Measurements from ENCODE around the gene ZSCAN5A. TPM values are rescaled to one million over a fixed set of nuclear protein-coding genes. Genes with fewer than 3 reads are reported as not detected.
"Not testable (repeated sequence)": the region's sequence is repeated elsewhere in the genome, so short reads cannot be mapped to it uniquely, and the experiment has no call there.

Gene ZSCAN5A
- total RNA-seq, 1 donor from 2014 or later: 16.7 TPM

GRCh38 chr19:56223481-56223880 is 91.2 kb downstream of the ZSCAN5A start:
- Histone ChIP-seq H3K36me3 (peaks cover 11% of the 10 kb centered on the region), H3K27me3 (ENCODE audit: low read depth) (peaks cover 6% of the 10 kb centered on the region)
- no peak for TF ChIP-seq CTCF (IDR thresholded peaks at IDR 0.05; ENCODE audit: borderline replicate concordance)

GRCh38 chr19:56222901-56223300 is 91.7 kb downstream of the ZSCAN5A start:
- Histone ChIP-seq H3K9me3 (replicated peaks) (no peaks in the 10 kb centered on the region), H3K27me3 (ENCODE audit: low read depth) (peaks cover 11% of the 10 kb centered on the region), H3K27ac (replicated peaks) (no peak overlapping the region), H3K4me3 (no peak overlapping the region), H3K4me1 (no peaks in the 10 kb centered on the region), H3K36me3 (peaks cover 11% of the 10 kb centered on the region)
- TF ChIP-seq CTCF (IDR thresholded peaks at IDR 0.05; ENCODE audit: borderline replicate concordance): no peak
- DNase-seq: no peak
- intact Hi-C loops (cut with micrococcal nuclease): no loop called here

More at GRCh38 chr19:56223481-56223880, 91.2 kb downstream of the ZSCAN5A start:
- H3K4me3 ChIP-seq: no peak overlapping the region
- DNase-seq: no peak
- H3K4me1 ChIP-seq: no peaks in the 10 kb centered on the region
- H3K9me3 ChIP-seq (replicated peaks): no peaks in the 10 kb centered on the region
- intact Hi-C loops (cut with micrococcal nuclease): no loop called here
- H3K27ac ChIP-seq (replicated peaks): no peak overlapping the region

- Histone ChIP-seq H3K4me1 (peaks cover 9% of the 10 kb centered on the region), H3K9me3 (replicated peaks) (no peaks in the 10 kb centered on the region), H3K27ac (replicated peaks) (no peak overlapping the region), H3K27me3 (ENCODE audit: low read depth) (peaks cover 22% of the 10 kb centered on the region), H3K4me3 (no peak overlapping the region), H3K36me3 (peaks cover 11% of the 10 kb centered on the region)
- DNase-seq: no peak
- no peak for TF ChIP-seq CTCF (IDR thresholded peaks at IDR 0.05; ENCODE audit: borderline replicate concordance)
- intact Hi-C loops (cut with micrococcal nuclease): no loop called here
Measured at GRCh38 chr19:56221851-56222250, 92.8 kb downstream of the ZSCAN5A start.

GRCh38 chr19:56221442-56221841 is 93.2 kb downstream of the ZSCAN5A start:
- H3K27ac ChIP-seq (replicated peaks); H3K4me1 ChIP-seq; H3K9me3 ChIP-seq (replicated peaks); DNase-seq; H3K4me3 ChIP-seq; intact Hi-C loops (cut with micrococcal nuclease): not testable (repeated sequence)
- peaks cover 26% of the 10 kb centered on the region for H3K27me3 ChIP-seq (ENCODE audit: low read depth)
- H3K36me3 ChIP-seq: peaks cover 11% of the 10 kb centered on the region

DNA sequence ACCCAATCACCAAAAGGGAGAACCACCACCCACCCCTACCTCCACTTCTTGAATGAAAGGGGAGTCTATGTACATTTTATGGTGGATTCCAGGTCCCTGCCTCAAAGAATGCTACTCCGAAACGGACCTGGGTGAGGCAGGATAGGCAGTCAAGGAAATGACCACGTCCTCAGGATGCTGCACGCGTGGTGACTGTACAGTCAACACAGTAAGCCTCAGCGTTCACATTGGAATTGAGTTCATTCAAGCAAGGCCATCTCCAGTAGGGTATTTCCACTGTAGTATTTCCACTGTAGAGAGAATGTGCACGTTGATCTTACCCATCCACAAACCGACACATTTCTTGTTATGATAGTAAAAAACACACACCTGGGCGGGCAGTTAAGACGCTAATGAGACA is 95.7 kb downstream of the ZSCAN5A start:
- peaks cover 9% of the 10 kb centered on the region for H3K4me1 ChIP-seq
- H3K4me3 ChIP-seq: no peak overlapping the region
- no peak overlapping the region for H3K27ac ChIP-seq (replicated peaks)
- H3K9me3 ChIP-seq (replicated peaks): no peaks in the 10 kb centered on the region
- intact Hi-C loops (cut with micrococcal nuclease): no loop called here
- peaks cover 11% of the 10 kb centered on the region for H3K36me3 ChIP-seq
- peaks cover 49% of the 10 kb centered on the region for H3K27me3 ChIP-seq (ENCODE audit: low read depth)
- DNase-seq: no peak
- TF ChIP-seq CTCF (IDR thresholded peaks at IDR 0.05; ENCODE audit: borderline replicate concordance): no peak

- Histone ChIP-seq H3K9me3 (replicated peaks) (no peaks in the 10 kb centered on the region), H3K27ac (replicated peaks) (no peak overlapping the region), H3K4me1 (peaks cover 9% of the 10 kb centered on the region), H3K27me3 (ENCODE audit: low read depth) (peaks cover 54% of the 10 kb centered on the region), H3K36me3 (peaks cover 7% of the 10 kb centered on the region), H3K4me3 (peak overlapping the region; percentile 62)
- no peak for TF ChIP-seq CTCF (IDR thresholded peaks at IDR 0.05; ENCODE audit: borderline replicate concordance)
- intact Hi-C loops (cut with micrococcal nuclease): no loop called here
- peak; percentile 15 for DNase-seq
Measured at GRCh38 chr19:56217039-56217949, 97.3 kb downstream of the ZSCAN5A start.

Measured in left ventricle myocardium inferior (tissue), 1 donor.